GM10266 (cell line): Measurements from ENCODE around the gene ARL6IP5.

Experiments used
- DNase-seq: peaks from one replicate; pipeline ENCODE4 v3.0.0; 2012; ENCODE audit errors: extremely low spot score
- CTCF ChIP-seq: IDR thresholded peaks from 2 replicates; pipeline ENCODE4 v1.5.1; 2012; ENCODE audit warnings: mild to moderate bottlenecking, low read depth; ENCODE audit not compliant: control insufficient read depth, insufficient read depth; ENCODE audit errors: missing control alignments

The ARL6IP5 gene

GRCh38 chr3:69095636-69096035 is 10.9 kb downstream of the ARL6IP5 start:
- DNase-seq = no peak

GRCh38 chr3:69096299-69096698 is 11.6 kb downstream of the ARL6IP5 start:
- no peak for TF ChIP-seq CTCF
- DNase-seq = no peak

More at GRCh38 chr3:69095636-69096035, 10.9 kb downstream of the ARL6IP5 start:
- no peak for TF ChIP-seq CTCF

DNA sequence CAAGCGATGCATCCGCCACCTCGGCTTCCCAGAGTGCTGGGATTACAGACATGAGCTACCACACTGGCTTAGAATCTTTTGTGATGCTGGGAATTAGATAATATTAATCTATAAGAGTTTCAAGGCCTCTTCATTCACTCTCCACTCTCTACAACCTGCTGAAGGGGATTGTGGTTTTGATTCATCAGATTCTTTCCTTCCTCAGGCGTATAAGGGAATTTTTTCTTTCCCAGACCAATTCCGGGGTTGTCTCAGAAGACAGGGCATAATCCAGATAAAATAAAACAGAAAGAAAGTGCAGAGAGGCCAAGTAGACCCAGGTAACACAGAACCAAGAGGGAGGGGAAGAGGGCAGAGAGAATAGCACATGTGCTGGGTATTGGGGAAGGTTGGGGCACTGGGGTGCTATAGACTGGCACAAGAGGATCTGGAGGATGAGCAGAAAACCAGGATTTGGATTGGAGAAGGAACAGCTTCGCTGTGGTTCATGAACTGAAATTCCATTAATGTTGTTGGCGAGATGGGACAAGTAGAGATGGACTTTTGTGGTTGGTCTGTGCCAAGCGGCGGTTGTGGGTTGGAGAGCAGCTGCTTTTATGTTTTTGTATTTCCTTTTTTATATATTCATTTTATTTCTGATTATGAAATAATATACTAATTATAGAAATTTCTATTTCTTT is 12.8 kb downstream of the ARL6IP5 start:
- no peak for DNase-seq
- no peak for TF ChIP-seq CTCF

DNA sequence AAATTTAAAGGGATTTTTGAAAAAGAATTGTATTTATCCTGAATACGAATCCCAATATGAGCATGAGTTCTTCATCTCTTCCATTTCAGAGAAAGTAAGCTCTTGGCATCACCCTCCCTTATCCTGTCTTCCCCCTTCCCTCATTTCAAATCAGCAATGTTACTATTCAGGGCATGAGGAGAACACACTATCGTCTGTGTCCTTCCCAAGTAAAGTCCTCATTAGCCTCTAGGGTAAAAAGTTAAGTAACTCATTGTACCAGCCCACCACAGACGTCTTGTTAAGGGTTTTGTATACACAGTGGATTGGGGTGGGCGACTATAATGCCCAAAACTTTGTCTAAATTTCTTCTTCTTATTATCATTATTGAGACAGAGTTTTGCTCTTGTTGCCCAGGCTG is 14.8 kb downstream of the ARL6IP5 start:
- TF ChIP-seq CTCF = no peak
- DNase-seq = no peak

GRCh38 chr3:69102384-69102783 is 17.6 kb downstream of the ARL6IP5 start:
- TF ChIP-seq CTCF = no peak
- no peak for DNase-seq

- no peak for TF ChIP-seq CTCF
Measured at GRCh38 chr3:69103123-69103522, 18.4 kb downstream of the ARL6IP5 start.

DNA sequence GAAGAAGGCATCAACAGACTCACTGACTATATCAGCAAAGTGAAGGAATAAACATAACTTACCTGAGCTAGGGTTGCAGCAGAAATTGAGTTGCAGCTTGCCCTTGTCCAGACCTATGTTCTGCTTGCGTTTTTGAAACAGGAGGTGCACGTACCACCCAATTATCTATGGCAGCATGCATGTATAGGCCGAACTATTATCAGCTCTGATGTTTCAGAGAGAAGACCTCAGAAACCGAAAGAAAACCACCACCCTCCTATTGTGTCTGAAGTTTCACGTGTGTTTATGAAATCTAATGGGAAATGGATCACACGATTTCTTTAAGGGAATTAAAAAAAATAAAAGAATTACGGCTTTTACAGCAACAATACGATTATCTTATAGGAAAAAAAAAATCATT is 19.8 kb downstream of the ARL6IP5 start:
- TF ChIP-seq CTCF = no peak
- no peak for DNase-seq

More at GRCh38 chr3:69103123-69103522, 18.4 kb downstream of the ARL6IP5 start:
- DNase-seq = no peak
